ENCODE data around the gene PTPRG. TPM values are rescaled to one million over a fixed set of nuclear protein-coding genes. Genes with fewer than 3 reads are reported as not detected.

Gene PTPRG
- total RNA-seq, 2 donors from 2014 or later = 26.0 to 26.3 TPM

DNA sequence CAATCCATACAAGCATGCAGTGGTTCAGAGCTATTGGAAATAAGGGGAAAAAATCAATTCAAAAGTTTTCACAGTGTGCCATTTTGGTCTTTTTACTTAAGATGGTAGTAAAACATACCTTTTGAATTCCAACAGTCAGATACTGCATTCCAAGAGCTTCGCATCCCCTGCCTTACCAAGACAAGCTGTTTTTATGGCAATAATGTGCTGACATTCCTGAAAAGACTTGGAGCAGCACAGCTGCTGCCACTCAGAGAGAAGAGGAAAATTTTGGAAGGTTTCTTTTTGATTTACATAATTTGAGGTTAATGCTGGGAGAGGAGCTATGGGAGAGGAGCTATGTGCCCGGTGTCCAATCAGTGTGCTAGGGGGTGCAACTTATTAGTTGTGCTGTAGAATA, 663.7 kb downstream of the PTPRG start:
- intact Hi-C loops (cut with DNase I) = no loop called here
- no peak for DNase-seq
- H3K27me3 ChIP-seq = no peaks in the 10 kb centered on the region
- no peaks in the 10 kb centered on the region for H3K36me3 ChIP-seq
- H3K9me3 ChIP-seq = no peaks in the 10 kb centered on the region
- H3K9ac ChIP-seq (ENCODE audit: low read depth in 2 of 2, low read length in 2 of 2) = no peak overlapping the region
- TF ChIP-seq, protein P1, sequence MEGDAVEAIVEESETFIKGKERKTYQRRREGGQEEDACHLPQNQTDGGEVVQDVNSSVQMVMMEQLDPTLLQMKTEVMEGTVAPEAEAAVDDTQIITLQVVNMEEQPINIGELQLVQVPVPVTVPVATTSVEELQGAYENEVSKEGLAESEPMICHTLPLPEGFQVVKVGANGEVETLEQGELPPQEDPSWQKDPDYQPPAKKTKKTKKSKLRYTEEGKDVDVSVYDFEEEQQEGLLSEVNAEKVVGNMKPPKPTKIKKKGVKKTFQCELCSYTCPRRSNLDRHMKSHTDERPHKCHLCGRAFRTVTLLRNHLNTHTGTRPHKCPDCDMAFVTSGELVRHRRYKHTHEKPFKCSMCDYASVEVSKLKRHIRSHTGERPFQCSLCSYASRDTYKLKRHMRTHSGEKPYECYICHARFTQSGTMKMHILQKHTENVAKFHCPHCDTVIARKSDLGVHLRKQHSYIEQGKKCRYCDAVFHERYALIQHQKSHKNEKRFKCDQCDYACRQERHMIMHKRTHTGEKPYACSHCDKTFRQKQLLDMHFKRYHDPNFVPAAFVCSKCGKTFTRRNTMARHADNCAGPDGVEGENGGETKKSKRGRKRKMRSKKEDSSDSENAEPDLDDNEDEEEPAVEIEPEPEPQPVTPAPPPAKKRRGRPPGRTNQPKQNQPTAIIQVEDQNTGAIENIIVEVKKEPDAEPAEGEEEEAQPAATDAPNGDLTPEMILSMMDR (IDR thresholded peaks at IDR 0.05) = no peak
- H3K27ac ChIP-seq = no peak overlapping the region
- no peaks in the 10 kb centered on the region for H3K4me1 ChIP-seq
- H3K4me3 ChIP-seq = no peak overlapping the region

DNA sequence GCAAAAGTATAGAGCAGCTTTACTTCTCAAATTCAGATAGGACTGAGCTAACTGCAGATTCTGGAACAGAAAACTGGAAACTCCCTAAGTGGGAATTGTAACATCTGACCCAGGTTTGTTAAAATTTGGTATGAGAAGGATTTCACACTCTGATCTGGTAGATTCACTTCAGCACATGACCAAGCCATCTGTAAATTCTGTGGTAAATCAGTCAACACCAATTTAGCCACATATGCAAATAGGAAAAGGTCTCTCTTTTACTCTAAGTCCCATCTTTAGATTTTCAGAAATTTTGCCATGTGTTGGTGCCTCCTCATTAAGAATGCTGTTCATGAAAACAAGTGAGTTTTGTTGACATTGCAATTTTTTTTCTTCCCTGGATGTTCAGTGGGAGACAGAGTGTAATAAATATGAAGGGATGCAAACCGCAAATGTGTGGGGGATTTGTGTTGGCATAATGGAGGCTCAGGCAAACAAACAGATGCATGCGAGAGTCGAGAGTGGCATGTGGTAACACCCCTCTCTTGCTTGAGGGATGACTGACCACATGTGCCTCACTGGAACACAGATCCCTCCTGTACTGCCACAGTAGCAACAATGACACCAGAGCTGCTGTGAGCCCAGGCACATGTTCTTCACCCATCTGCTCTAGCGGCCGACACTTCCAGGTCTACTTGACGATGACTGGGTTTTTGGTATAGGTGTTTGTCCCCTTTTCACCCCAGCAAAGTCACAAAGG, 665.4 kb downstream of the PTPRG start:
- TF ChIP-seq, protein P1 (IDR thresholded peaks at IDR 0.05) = no peak
- H3K36me3 ChIP-seq = no peaks in the 10 kb centered on the region
- H3K27me3 ChIP-seq = no peaks in the 10 kb centered on the region
- no peak overlapping the region for H3K4me3 ChIP-seq
- H3K27ac ChIP-seq = no peak overlapping the region
- H3K4me1 ChIP-seq = no peaks in the 10 kb centered on the region
- no peak overlapping the region for H3K9ac ChIP-seq (ENCODE audit: low read depth in 2 of 2, low read length in 2 of 2)
- H3K9me3 ChIP-seq = no peaks in the 10 kb centered on the region
- intact Hi-C loops (cut with DNase I) = no loop called here
- DNase-seq = no peak

DNA sequence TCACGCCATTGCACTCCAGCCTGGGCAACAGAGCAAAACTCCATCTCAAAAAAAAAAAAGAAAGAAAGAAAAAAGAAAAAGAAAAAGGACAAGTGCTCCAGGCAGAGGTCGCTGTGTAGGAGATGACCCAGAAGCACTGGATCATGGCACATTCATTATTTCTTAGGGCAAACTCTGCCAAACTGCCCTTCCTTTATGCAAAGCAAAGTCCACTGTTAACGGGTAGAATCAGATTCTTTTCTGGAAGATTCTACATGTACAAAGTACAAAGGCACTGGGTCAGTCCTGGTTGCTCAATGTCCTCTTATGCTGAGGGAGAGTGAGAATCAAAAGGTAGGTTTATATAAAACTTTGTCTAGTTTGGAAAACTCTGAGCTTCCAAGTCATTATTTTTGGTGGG, 667.1 kb downstream of the PTPRG start:
- no peaks in the 10 kb centered on the region for H3K4me1 ChIP-seq
- H3K9me3 ChIP-seq = no peaks in the 10 kb centered on the region
- no peak overlapping the region for H3K27ac ChIP-seq
- TF ChIP-seq, protein P1 (IDR thresholded peaks at IDR 0.05) = no peak
- no peak overlapping the region for H3K9ac ChIP-seq (ENCODE audit: low read depth in 2 of 2, low read length in 2 of 2)
- H3K27me3 ChIP-seq = no peaks in the 10 kb centered on the region
- no peaks in the 10 kb centered on the region for H3K36me3 ChIP-seq
- no peak overlapping the region for H3K4me3 ChIP-seq
- intact Hi-C loops (cut with DNase I) = no loop called here
- no peak for DNase-seq

DNA sequence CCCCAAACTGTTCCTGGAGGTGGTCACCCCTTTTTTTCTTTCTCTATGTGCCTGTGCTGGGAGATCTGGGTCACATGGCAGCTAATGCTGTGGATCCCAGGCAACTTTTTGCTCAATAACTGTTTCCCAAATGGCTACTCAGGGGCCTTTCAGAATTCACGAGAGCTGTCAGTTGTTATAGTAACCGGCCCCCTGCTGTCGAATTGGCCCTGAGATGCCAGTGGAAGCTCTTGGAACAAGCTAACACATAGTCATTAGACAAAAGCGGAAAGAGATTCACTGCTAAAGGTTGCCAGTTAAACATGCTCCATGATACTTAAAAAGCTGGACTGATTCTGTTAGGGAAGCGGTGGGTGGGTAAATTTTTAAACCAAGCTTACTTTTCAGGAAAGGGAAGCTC, 667.8 kb downstream of the PTPRG start:
- intact Hi-C loops (cut with DNase I) = no loop called here
- no peak overlapping the region for H3K9ac ChIP-seq (ENCODE audit: low read depth in 2 of 2, low read length in 2 of 2)
- H3K27me3 ChIP-seq = no peaks in the 10 kb centered on the region
- no peak for DNase-seq
- H3K9me3 ChIP-seq = no peaks in the 10 kb centered on the region
- TF ChIP-seq, protein P1 (IDR thresholded peaks at IDR 0.05) = no peak
- no peaks in the 10 kb centered on the region for H3K4me1 ChIP-seq
- no peak overlapping the region for H3K4me3 ChIP-seq
- no peak overlapping the region for H3K27ac ChIP-seq
- H3K36me3 ChIP-seq = no peaks in the 10 kb centered on the region

DNA sequence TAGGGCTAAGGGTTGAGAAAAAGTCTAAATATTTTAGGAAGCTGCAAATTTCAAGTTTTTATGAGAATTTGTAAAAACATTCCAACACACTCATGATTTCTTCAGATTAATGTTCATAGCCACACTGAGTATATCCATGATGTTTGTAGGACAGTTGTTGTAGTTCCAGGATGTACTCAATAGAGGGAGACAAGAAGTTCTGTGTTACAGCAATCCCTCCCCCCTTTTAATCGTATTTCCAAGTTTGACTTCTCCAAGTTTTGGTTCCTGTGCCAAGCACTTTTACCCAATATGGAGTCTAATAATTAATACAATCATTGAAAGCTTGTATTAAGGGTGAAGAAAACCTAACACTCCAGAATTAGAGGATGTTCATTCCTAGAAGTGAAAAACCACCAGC, 668.5 kb downstream of the PTPRG start:
- H3K27ac ChIP-seq = no peak overlapping the region
- H3K4me3 ChIP-seq = no peak overlapping the region
- TF ChIP-seq, protein P1 (IDR thresholded peaks at IDR 0.05) = peak; percentile 12
- intact Hi-C loops (cut with DNase I) = no loop called here
- no peaks in the 10 kb centered on the region for H3K36me3 ChIP-seq
- no peaks in the 10 kb centered on the region for H3K27me3 ChIP-seq
- no peak for DNase-seq
- H3K4me1 ChIP-seq = no peaks in the 10 kb centered on the region
- no peaks in the 10 kb centered on the region for H3K9me3 ChIP-seq
- H3K9ac ChIP-seq (ENCODE audit: low read depth in 2 of 2, low read length in 2 of 2) = no peak overlapping the region
